Naive thymus-derived CD8-positive, alpha-beta T cell (primary cell): ENCODE data around the gene ZNF80. TPM values are rescaled to one million over a fixed set of nuclear protein-coding genes. Genes with fewer than 3 reads are reported as not detected.
A peak's percentile ranks its signal among the peaks of the same experiment; 100 is the strongest.
"Not testable (repeated sequence)": the region's sequence is repeated elsewhere in the genome, so short reads cannot be mapped to it uniquely, and the experiment has no call there.

ENCODE experiments used
- ATAC-seq, 2 donors: fragments of 150-1000 bp; cut with Tn5 transposase in 1 of 2; sonication (Bioruptor Pico), chemical (Tn5 transposase) in 1 of 2; 1 replicate in 1 of 2; 2 replicates in 1 of 2; pipeline ENCODE4 v1.10.0; 2021; ENCODE audit warnings: mild to moderate bottlenecking in 2 of 2, moderate library complexity in 2 of 2
- POLR2A ChIA-PET: fragments of 350-600 bp; sonication (Branson Sonifier 250); formaldehyde crosslinking; loops from one replicate; lab custom pipeline; 2021; ENCODE audit warnings: antibody characterized with exemption; lab: Charles Lee
- DNase-seq, 10 donors: peaks; one replicate each; pipeline versions ENCODE4 v3.0.0 to v3.0.0-alpha.2; 2020 to 2022
- H3K27ac Mint-ChIP-seq, 10 donors: one replicate each; pipeline ENCODE4 v1.8.0; 2020 to 2022; ENCODE audit warnings: mild to moderate bottlenecking in 10 of 10, mixed read lengths in 10 of 10, moderate library complexity in 4 of 10, inconsistent platforms in 1 of 10
- H3K27me3 Mint-ChIP-seq, 5 donors: one replicate each; pipeline ENCODE4 v1.8.0; 2021 to 2022; ENCODE audit warnings: mixed read lengths in 5 of 5
- H3K36me3 Mint-ChIP-seq, 3 donors: one replicate each; pipeline ENCODE4 v1.8.0; 2020 to 2022; ENCODE audit warnings: mixed read lengths in 3 of 3, mild to moderate bottlenecking in 2 of 3, inconsistent platforms in 1 of 3
- H3K4me1 Mint-ChIP-seq, 4 donors: one replicate each; pipeline ENCODE4 v1.8.0; 2021 to 2022; ENCODE audit warnings: mixed read lengths in 4 of 4
- H3K4me3 Mint-ChIP-seq, 10 donors: one replicate each; pipeline ENCODE4 v1.8.0; 2020 to 2022; ENCODE audit warnings: mild to moderate bottlenecking in 10 of 10, mixed read lengths in 10 of 10, moderate library complexity in 6 of 10, inconsistent platforms in 1 of 10
- H3K9me3 Mint-ChIP-seq, 9 donors: one replicate each; pipeline ENCODE4 v1.8.0; 2020 to 2022; ENCODE audit warnings: mixed read lengths in 9 of 9, mild to moderate bottlenecking in 3 of 9, inconsistent platforms in 1 of 9, moderate library complexity in 1 of 9
- polyA plus RNA-seq, 3 donors: library from polyadenylated mRNA; unstranded; fragments of 300-500 nt; fragmentation: Illumina TruSeq; gene quantifications; one replicate each; pipeline ENCODE4 v1.2.3, GENCODE V29; 2021
- total RNA-seq, 8 experiments: library from RNA in 2 of 8; stranded (reverse) in 2 of 8; gene quantifications; one replicate each; pipeline ENCODE4 v1.2.3 and lab custom pipeline; 2021 to 2026

The ZNF80 gene
- total and polyA plus RNA-seq, 5 experiments from 2014 or later = 0.08 to 8.0 (median 1.7) TPM

- ATAC-seq (no peak), DNase-seq (no peak)
- Mint-ChIP-seq H3K27me3 (no peaks in the 10 kb centered on the region), H3K4me3 (no peak overlapping the region), H3K36me3 (peaks cover 0 to 11% (median 9%) of the 10 kb centered on the region in 3 donors), H3K4me1 (peaks cover 7 to 9% (median 8%) of the 10 kb centered on the region in 4 donors), H3K9me3 (peaks cover 0 to 14% (median 7%) of the 10 kb centered on the region in 9 donors), H3K27ac (peak overlapping the region in 1 of 10 donors; percentile 67)
- POLR2A ChIA-PET = no interaction called here
Measured at GRCh38 chr3:114242947-114243346, 5.6 kb upstream of the ZNF80 start.

- ATAC-seq (no peak), DNase-seq (no peak)
- Mint-ChIP-seq H3K27me3 (no peaks in the 10 kb centered on the region), H3K27ac (no peak overlapping the region), H3K36me3 (peaks cover 0 to 11% (median 9%) of the 10 kb centered on the region in 3 donors), H3K9me3 (peaks cover 0 to 14% (median 11%) of the 10 kb centered on the region in 9 donors), H3K4me1 (peaks cover 8 to 18% (median 16%) of the 10 kb centered on the region in 4 donors), H3K4me3 (no peak overlapping the region)
- POLR2A ChIA-PET = no interaction called here
Measured at GRCh38 chr3:114241262-114241661, 3.9 kb upstream of the ZNF80 start.

- H3K27me3 Mint-ChIP-seq, DNase-seq, H3K9me3 Mint-ChIP-seq, H3K4me3 Mint-ChIP-seq, H3K36me3 Mint-ChIP-seq, ATAC-seq: not testable (repeated sequence)
- H3K4me1 Mint-ChIP-seq = peaks cover 19 to 46% (median 40%) of the 10 kb centered on the region in 4 donors
- POLR2A ChIA-PET = interaction anchor here (16.6 kb wide), 1 partner anchor 23 kb away, joined by 365 read pairs; no protein-coding TSS in a partner anchor
- H3K27ac Mint-ChIP-seq = peak overlapping the region in 1 of 10 donors; percentile 94
Measured at GRCh38 chr3:114238146-114238785, 888 bp upstream of the ZNF80 start.

- ATAC-seq (peak in 1 of 2 donors; percentile 3), DNase-seq (no peak)
- POLR2A ChIA-PET = interaction anchor here (1.2 to 16.6 kb wide), 3 partner anchors 12 to 67 kb away, joined by 3 to 365 read pairs (median 56); no protein-coding TSS in a partner anchor
- H3K36me3 Mint-ChIP-seq = no peaks in the 10 kb centered on the region
- H3K9me3 Mint-ChIP-seq = peaks cover 0 to 4% (median 0%) of the 10 kb centered on the region in 9 donors
- H3K4me1 Mint-ChIP-seq = peaks cover 35 to 70% (median 64%) of the 10 kb centered on the region in 4 donors
- H3K27me3 Mint-ChIP-seq = no peaks in the 10 kb centered on the region
- peak overlapping the region in 9 of 10 donors; percentile 49 to 89 (median 66) for H3K4me3 Mint-ChIP-seq
- peak overlapping the region in 9 of 10 donors; percentile 45 to 94 (median 91) for H3K27ac Mint-ChIP-seq
Measured at GRCh38 chr3:114235431-114235830, 1.9 kb downstream of the ZNF80 start.

GRCh38 chr3:114234745-114235144, 2.6 kb downstream of the ZNF80 start:
- H3K4me1 Mint-ChIP-seq = peaks cover 37 to 75% (median 68%) of the 10 kb centered on the region in 4 donors
- H3K27ac Mint-ChIP-seq = peak overlapping the region in 9 of 10 donors; percentile 74 to 94 (median 91)
- peaks cover 0 to 4% (median 0%) of the 10 kb centered on the region in 9 donors for H3K9me3 Mint-ChIP-seq
- peak overlapping the region; percentile 6 to 89 (median 66) for H3K4me3 Mint-ChIP-seq
- no peaks in the 10 kb centered on the region for H3K27me3 Mint-ChIP-seq
- POLR2A ChIA-PET = interaction anchor here (6.5 to 16.6 kb wide), 2 partner anchors 12 to 19 kb away, joined by 56 to 365 read pairs; no protein-coding TSS in a partner anchor
- no peaks in the 10 kb centered on the region for H3K36me3 Mint-ChIP-seq
- ATAC-seq (no peak), DNase-seq (no peak)

GRCh38 chr3:114231616-114232015, 5.8 kb downstream of the ZNF80 start:
- DNase-seq (peak in 9 of 10 donors; percentile 28 to 82 (median 60)), ATAC-seq (peak; percentile 84 to 93)
- Mint-ChIP-seq H3K36me3 (no peaks in the 10 kb centered on the region), H3K4me3 (peak overlapping the region; percentile 47 to 85 (median 78)), H3K4me1 (peaks cover 47 to 94% (median 85%) of the 10 kb centered on the region in 4 donors), H3K9me3 (peaks cover 0 to 9% (median 0%) of the 10 kb centered on the region in 9 donors), H3K27ac (peak overlapping the region in 9 of 10 donors; percentile 94 to 98 (median 96)), H3K27me3 (no peaks in the 10 kb centered on the region)
- POLR2A ChIA-PET = interaction anchor here (0.6 to 16.6 kb wide), 4 partner anchors 9 to 59 kb away, joined by 3 to 365 read pairs (median 31); no protein-coding TSS in a partner anchor

- H3K4me1 Mint-ChIP-seq = peaks cover 44 to 96% (median 86%) of the 10 kb centered on the region in 4 donors
- peak overlapping the region in 9 of 10 donors; percentile 95 to 99 (median 96) for H3K27ac Mint-ChIP-seq
- no peaks in the 10 kb centered on the region for H3K27me3 Mint-ChIP-seq
- no peak for ATAC-seq
- POLR2A ChIA-PET = interaction anchor here (16.6 kb wide), 1 partner anchor 12 kb away, joined by 365 read pairs; no protein-coding TSS in a partner anchor
- H3K4me3 Mint-ChIP-seq = peak overlapping the region in 8 of 10 donors; percentile 71 to 90 (median 76)
- peaks cover 0 to 20% (median 17%) of the 10 kb centered on the region in 3 donors for H3K36me3 Mint-ChIP-seq
- H3K9me3 Mint-ChIP-seq = peaks cover 6 to 25% (median 19%) of the 10 kb centered on the region in 9 donors
- DNase-seq = no peak
Measured at GRCh38 chr3:114227076-114227475, 10.3 kb downstream of the ZNF80 start.

GRCh38 chr3:114226313-114226712, 11.1 kb downstream of the ZNF80 start:
- H3K4me1 Mint-ChIP-seq = peaks cover 44 to 96% (median 86%) of the 10 kb centered on the region in 4 donors
- POLR2A ChIA-PET = interaction anchor here (16.6 kb wide), 1 partner anchor 11 kb away, joined by 365 read pairs; no protein-coding TSS in a partner anchor

GRCh38 chr3:114223143-114223542, 14.2 kb downstream of the ZNF80 start:
- H3K4me3 Mint-ChIP-seq = peak overlapping the region in 9 of 10 donors; percentile 2 to 69 (median 38)
- peak in 4 of 10 donors; percentile 25 to 68 (median 52) for DNase-seq

More at GRCh38 chr3:114226313-114226712, 11.1 kb downstream of the ZNF80 start:
- ATAC-seq (peak; percentile 8 to 33), DNase-seq (no peak)
- Mint-ChIP-seq H3K27ac (peak overlapping the region in 9 of 10 donors; percentile 95 to 99 (median 96)), H3K9me3 (peaks cover 6 to 25% (median 19%) of the 10 kb centered on the region in 9 donors), H3K4me3 (peak overlapping the region; percentile 61 to 90 (median 76)), H3K36me3 (peaks cover 0 to 20% (median 17%) of the 10 kb centered on the region in 3 donors), H3K27me3 (no peaks in the 10 kb centered on the region)

GRCh38 chr3:114221881-114222264, 15.5 kb downstream of the ZNF80 start:
- peaks cover 41 to 69% (median 58%) of the 10 kb centered on the region in 4 donors for H3K4me1 Mint-ChIP-seq
- H3K27ac Mint-ChIP-seq = peak overlapping the region in 9 of 10 donors; percentile 75 to 99 (median 90)
- peaks cover 6 to 25% (median 18%) of the 10 kb centered on the region in 9 donors for H3K9me3 Mint-ChIP-seq
- POLR2A ChIA-PET = interaction anchor here (0.8 to 16.6 kb wide), 3 partner anchors 7 to 71 kb away, joined by 3 to 365 read pairs (median 56); no protein-coding TSS in a partner anchor
- ATAC-seq (no peak), DNase-seq (no peak)
- no peaks in the 10 kb centered on the region for H3K27me3 Mint-ChIP-seq
- peak overlapping the region in 1 of 10 donors; percentile 37 for H3K4me3 Mint-ChIP-seq
- H3K36me3 Mint-ChIP-seq = peaks cover 0 to 22% (median 17%) of the 10 kb centered on the region in 3 donors

More at GRCh38 chr3:114223143-114223542, 14.2 kb downstream of the ZNF80 start:
- Mint-ChIP-seq H3K36me3 (peaks cover 0 to 22% (median 17%) of the 10 kb centered on the region in 3 donors), H3K27me3 (no peaks in the 10 kb centered on the region), H3K27ac (peak overlapping the region in 9 of 10 donors; percentile 77 to 99 (median 90)), H3K9me3 (peaks cover 6 to 25% (median 19%) of the 10 kb centered on the region in 9 donors), H3K4me1 (peaks cover 37 to 80% (median 71%) of the 10 kb centered on the region in 4 donors)
- ATAC-seq = peak; percentile 76 to 88
- POLR2A ChIA-PET = interaction anchor here (0.5 to 16.6 kb wide), 6 partner anchors 8 to 923 kb away, joined by 4 to 365 read pairs (median 6); partner anchors contain the start of gene ZNF80

GRCh38 chr3:114221165-114221880, 16.1 kb downstream of the ZNF80 start:
- peaks cover 6 to 22% (median 15%) of the 10 kb centered on the region in 9 donors for H3K9me3 Mint-ChIP-seq
- H3K36me3 Mint-ChIP-seq = peaks cover 0 to 22% (median 17%) of the 10 kb centered on the region in 3 donors
- peak in 1 of 10 donors; percentile 23 for DNase-seq
- H3K4me3 Mint-ChIP-seq = peak overlapping the region in 5 of 10 donors; percentile 9 to 56 (median 24)
- peak in 1 of 2 donors; percentile 10 for ATAC-seq
- no peaks in the 10 kb centered on the region for H3K27me3 Mint-ChIP-seq
- POLR2A ChIA-PET = interaction anchor here (0.8 to 16.6 kb wide), 3 partner anchors 6 to 71 kb away, joined by 3 to 365 read pairs (median 56); no protein-coding TSS in a partner anchor
- H3K27ac Mint-ChIP-seq = peak overlapping the region in 9 of 10 donors; percentile 18 to 99 (median 90)
- peaks cover 38 to 64% (median 53%) of the 10 kb centered on the region in 4 donors for H3K4me1 Mint-ChIP-seq
